HG03432 (cell line): ENCODE results near the gene HNRNPDL.
"Not testable (repeated sequence)": the region's sequence is repeated elsewhere in the genome, so short reads cannot be mapped to it uniquely, and the experiment has no call there.

ENCODE experiments used
- ATAC-seq: cut with Tn5 transposase; IDR thresholded peaks from one replicate; pipeline ENCODE4 v1.9.1; 2021; ENCODE audit warnings: mild to moderate bottlenecking, moderate library complexity; ENCODE audit not compliant: unreplicated experiment

HNRNPDL gene

GRCh38 chr4:82390061-82390460 is 40.2 kb downstream of the HNRNPDL start:
- not testable (repeated sequence) for ATAC-seq

GRCh38 chr4:82388405-82388804 is 41.9 kb downstream of the HNRNPDL start:
- no peak for ATAC-seq

- ATAC-seq: not testable (repeated sequence)
Measured at GRCh38 chr4:82386312-82386711, 44.0 kb downstream of the HNRNPDL start.

- ATAC-seq: no peak
Measured at GRCh38 chr4:82382751-82383150, 47.5 kb downstream of the HNRNPDL start.

- ATAC-seq: no peak
Measured at GRCh38 chr4:82381661-82382296, 48.5 kb downstream of the HNRNPDL start.

- ATAC-seq: no peak
Measured at GRCh38 chr4:82381235-82381634, 49.0 kb downstream of the HNRNPDL start.

- ATAC-seq: no peak
Measured at GRCh38 chr4:82380831-82381230, 49.4 kb downstream of the HNRNPDL start.

GRCh38 chr4:82380344-82380743 is 49.9 kb downstream of the HNRNPDL start:
- ATAC-seq: no peak

GRCh38 chr4:82376109-82376508 is 54.2 kb downstream of the HNRNPDL start:
- no peak for ATAC-seq

- peak; percentile 94 for ATAC-seq
Measured at GRCh38 chr4:82373816-82374625, 56.2 kb downstream of the HNRNPDL start, which contains the start of gene HNRNPD. Gene HNRNPD, minus strand, starts transcription at chr4:82373991. Its CDS starts 313 bp downstream, at chr4:82373678.

GRCh38 chr4:82373486-82373815 is 56.8 kb downstream of the HNRNPDL start:
- peak; percentile 20 for ATAC-seq
